ENCODE data around the gene PYHIN1. TPM values are rescaled to one million over a fixed set of nuclear protein-coding genes. Genes with fewer than 3 reads are reported as not detected.
"Not testable (repeated sequence)": the region's sequence is repeated elsewhere in the genome, so short reads cannot be mapped to it uniquely, and the experiment has no call there.

Gene PYHIN1
- total RNA-seq, 1 donor from 2014 or later: 0.32 TPM

- DNase-seq (ENCODE audit: missing footprints) (no peak), ATAC-seq (peak; percentile 92)
- intact Hi-C loops (cut with DNase I): no loop called here
Measured at GRCh38 chr1:159009704-159010361, 78.5 kb downstream of the PYHIN1 start, which contains the start of gene IFI16. IFI16 (plus strand) TSS chr1:159009907; CDS start chr1:159014681, 4,774 bp downstream.

GRCh38 chr1:159010391-159010790, 79.0 kb downstream of the PYHIN1 start:
- intact Hi-C loops (cut with DNase I): no loop called here
- no peak for ATAC-seq
- no peak for DNase-seq (ENCODE audit: missing footprints)

- ATAC-seq; DNase-seq (ENCODE audit: missing footprints); intact Hi-C loops (cut with DNase I): not testable (repeated sequence)
Measured at GRCh38 chr1:159011001-159011400, 79.6 kb downstream of the PYHIN1 start.

- DNase-seq (ENCODE audit: missing footprints): no peak
- ATAC-seq: no peak
- intact Hi-C loops (cut with DNase I): no loop called here
Measured at GRCh38 chr1:159011751-159012150, 80.4 kb downstream of the PYHIN1 start.

- ATAC-seq: no peak
- intact Hi-C loops (cut with DNase I): no loop called here
- DNase-seq (ENCODE audit: missing footprints): no peak
Measured at GRCh38 chr1:159012495-159012894, 81.1 kb downstream of the PYHIN1 start.

GRCh38 chr1:159014003-159014571, 82.7 kb downstream of the PYHIN1 start:
- DNase-seq (ENCODE audit: missing footprints) (no peak), ATAC-seq (no peak)
- intact Hi-C loops (cut with DNase I): no loop called here

GRCh38 chr1:159014851-159015250, 83.5 kb downstream of the PYHIN1 start:
- ATAC-seq: no peak
- intact Hi-C loops (cut with DNase I): no loop called here
- no peak for DNase-seq (ENCODE audit: missing footprints)

GRCh38 chr1:159015440-159015909, 84.1 kb downstream of the PYHIN1 start:
- DNase-seq (ENCODE audit: missing footprints) (peak; percentile 68), ATAC-seq (peak; percentile 94)
- intact Hi-C loops (cut with DNase I): no loop called here

GRCh38 chr1:159023723-159024122, 92.4 kb downstream of the PYHIN1 start:
- ATAC-seq (no peak), DNase-seq (ENCODE audit: missing footprints) (no peak)
- intact Hi-C loops (cut with DNase I): no loop called here

GRCh38 chr1:159025043-159025442, 93.7 kb downstream of the PYHIN1 start:
- intact Hi-C loops (cut with DNase I): no loop called here
- ATAC-seq (no peak), DNase-seq (ENCODE audit: missing footprints) (no peak)

Other genes starting within 250 kb of the PYHIN1 start
- 0.08 TPM for gene SPTA1, start 244.8 kb upstream of the PYHIN1 start, total RNA-seq
- gene OR6K2, start 230.9 kb upstream of the PYHIN1 start, total RNA-seq: not detected
- gene OR6K3, start 210.8 kb upstream of the PYHIN1 start, total RNA-seq: not detected
- not detected for gene OR6K6, start 176.8 kb upstream of the PYHIN1 start, total RNA-seq
- gene OR6N1, start 159.4 kb upstream of the PYHIN1 start, total RNA-seq: not detected
- not detected for gene OR6N2, start 150.3 kb upstream of the PYHIN1 start, total RNA-seq
- 4.9 TPM for gene MNDA, start 100.2 kb upstream of the PYHIN1 start, total RNA-seq
- gene IFI16, start 78.4 kb downstream of the PYHIN1 start, total RNA-seq: 30.1 TPM
- gene AIM2, start 145.2 kb downstream of the PYHIN1 start, total RNA-seq: 0.51 TPM
- gene CADM3, start 240.1 kb downstream of the PYHIN1 start, total RNA-seq: 6.4 TPM

Data from Right ventricle myocardium inferior (tissue), 1 donor.